GM19193 (cell line): ENCODE data around the gene GAGE13.
"Not testable (repeated sequence)": the region's sequence is repeated elsewhere in the genome, so short reads cannot be mapped to it uniquely, and the experiment has no call there.

ENCODE experiments used
- POLR2A ChIP-seq: IDR thresholded peaks from 4 replicates; pipeline ENCODE4 v1.6.1; 2011; ENCODE audit not compliant: insufficient read depth, insufficient read length; ENCODE audit errors: extremely low read depth

GAGE13 gene

GRCh38 chrX:49316085-49316484 lies 15.3 kb upstream of the GAGE13 start:
- TF ChIP-seq POLR2A, result no peak

GRCh38 chrX:49321737-49322136 lies 9.6 kb upstream of the GAGE13 start, which contains the start of gene GAGE12J:
GAGE12J (plus strand) TSS chrX:49322037; CDS start chrX:49323194, 1,157 bp downstream.
- not testable (repeated sequence) for TF ChIP-seq POLR2A
